Esophagus squamous epithelium (tissue), 4 donors: ENCODE measurements around the gene ALCAM.

Experiments
- POLR2A ChIP-seq, 4 donors: fragments of 450-650 bp; IDR thresholded peaks; one replicate each; pipeline ENCODE4 v1.6.1; 2017; ENCODE audit warnings: antibody characterized with exemption in 4 of 4, mild to moderate bottlenecking in 4 of 4, moderate library complexity in 3 of 4
- TF ChIP-seq, protein P1 (sequence below), 6 experiments: fragments of 450-650 bp in 4 of 6; fragments of 200-600 bp in 2 of 6; sonication (generic) in 2 of 6; IDR thresholded peaks; one replicate each; pipeline ENCODE4 v1.5.1; 2016 to 2019; ENCODE audit warnings: antibody characterized with exemption in 6 of 6, mild to moderate bottlenecking in 4 of 6, moderate library complexity in 4 of 6

DNA sequence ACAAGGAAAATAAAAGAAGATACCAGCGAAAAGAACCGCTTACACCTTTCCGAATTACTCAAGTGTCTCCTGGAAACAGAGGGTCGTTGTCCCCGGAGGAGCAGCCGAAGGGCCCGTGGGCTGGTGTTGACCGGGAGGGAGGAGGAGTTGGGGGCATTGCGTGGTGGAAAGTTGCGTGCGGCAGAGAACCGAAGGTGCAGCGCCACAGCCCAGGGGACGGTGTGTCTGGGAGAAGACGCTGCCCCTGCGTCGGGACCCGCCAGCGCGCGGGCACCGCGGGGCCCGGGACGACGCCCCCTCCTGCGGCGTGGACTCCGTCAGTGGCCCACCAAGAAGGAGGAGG, 325 bp downstream of the ALCAM start:
- TF ChIP-seq, protein P1, sequence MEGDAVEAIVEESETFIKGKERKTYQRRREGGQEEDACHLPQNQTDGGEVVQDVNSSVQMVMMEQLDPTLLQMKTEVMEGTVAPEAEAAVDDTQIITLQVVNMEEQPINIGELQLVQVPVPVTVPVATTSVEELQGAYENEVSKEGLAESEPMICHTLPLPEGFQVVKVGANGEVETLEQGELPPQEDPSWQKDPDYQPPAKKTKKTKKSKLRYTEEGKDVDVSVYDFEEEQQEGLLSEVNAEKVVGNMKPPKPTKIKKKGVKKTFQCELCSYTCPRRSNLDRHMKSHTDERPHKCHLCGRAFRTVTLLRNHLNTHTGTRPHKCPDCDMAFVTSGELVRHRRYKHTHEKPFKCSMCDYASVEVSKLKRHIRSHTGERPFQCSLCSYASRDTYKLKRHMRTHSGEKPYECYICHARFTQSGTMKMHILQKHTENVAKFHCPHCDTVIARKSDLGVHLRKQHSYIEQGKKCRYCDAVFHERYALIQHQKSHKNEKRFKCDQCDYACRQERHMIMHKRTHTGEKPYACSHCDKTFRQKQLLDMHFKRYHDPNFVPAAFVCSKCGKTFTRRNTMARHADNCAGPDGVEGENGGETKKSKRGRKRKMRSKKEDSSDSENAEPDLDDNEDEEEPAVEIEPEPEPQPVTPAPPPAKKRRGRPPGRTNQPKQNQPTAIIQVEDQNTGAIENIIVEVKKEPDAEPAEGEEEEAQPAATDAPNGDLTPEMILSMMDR (IDR thresholded peaks at IDR 0.05): no peak
- no peak for TF ChIP-seq POLR2A (IDR thresholded peaks at IDR 0.05)
